Measurements from ENCODE around the gene OBP2B. TPM values are rescaled to one million over a fixed set of nuclear protein-coding genes. Genes with fewer than 3 reads are reported as not detected.
A peak's percentile ranks its signal among the peaks of the same experiment; 100 is the strongest.
"Not testable (repeated sequence)": the region's sequence is repeated elsewhere in the genome, so short reads cannot be mapped to it uniquely, and the experiment has no call there.

The OBP2B gene
- total RNA-seq, 1 donor from 2014 or later: 0.30 TPM

- no peak for DNase-seq
Observed at GRCh38 chr9:133201424-133202144, 7.5 kb downstream of the OBP2B start.

DNA sequence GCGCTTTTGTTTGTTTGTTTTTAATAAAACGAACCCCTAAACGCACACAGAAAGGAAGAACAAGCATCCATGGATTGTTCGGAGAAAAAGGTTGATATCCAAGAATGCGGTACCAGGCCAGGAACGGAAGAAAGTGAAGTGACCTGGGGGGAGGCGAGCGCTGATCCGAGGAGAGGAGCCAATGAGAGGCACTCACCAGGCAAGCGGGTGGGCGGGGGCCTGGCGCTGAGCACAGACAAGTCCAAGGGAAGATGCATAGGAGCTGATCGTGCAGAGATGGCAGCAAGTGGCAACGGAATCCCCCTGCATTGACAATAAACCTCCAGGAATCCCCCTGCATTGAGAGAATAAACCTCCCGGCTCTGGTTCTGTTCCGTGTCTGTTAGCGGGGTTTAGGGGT lies 8.4 kb downstream of the OBP2B start:
- no peak for DNase-seq

DNA sequence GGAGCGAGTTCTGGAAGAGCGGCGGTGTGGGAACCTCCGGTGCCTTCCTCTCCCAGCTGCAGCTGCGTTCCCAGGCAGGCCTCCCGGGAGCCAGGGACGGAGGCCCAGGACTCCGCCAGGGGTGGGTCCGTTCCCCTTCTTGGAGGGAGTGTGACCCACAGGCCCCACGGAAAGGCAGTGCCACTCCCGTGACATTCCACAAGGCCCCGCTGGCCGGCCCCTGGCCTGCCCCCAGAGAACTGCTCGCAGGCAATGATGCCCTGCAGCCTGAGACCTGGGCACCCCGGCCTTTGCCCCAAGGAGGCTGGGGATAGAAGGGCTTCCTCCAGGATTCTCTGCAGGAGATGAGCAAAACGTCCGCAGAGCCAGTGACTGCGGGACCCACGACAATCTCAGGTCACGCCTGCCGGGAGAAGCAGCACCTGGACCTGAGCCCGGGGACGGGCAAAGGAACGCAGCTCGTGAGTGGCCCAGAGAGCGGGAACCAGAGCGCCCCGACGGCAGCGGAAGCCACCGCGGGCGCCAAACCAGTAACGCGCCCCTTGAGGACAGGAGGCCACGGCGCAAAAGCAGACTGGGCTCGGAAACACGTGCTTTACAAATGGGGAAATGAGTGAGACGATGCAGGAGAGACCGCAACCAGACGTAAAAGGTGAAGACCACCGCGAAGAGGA lies 9.3 kb downstream of the OBP2B start:
- no peak for DNase-seq

DNA sequence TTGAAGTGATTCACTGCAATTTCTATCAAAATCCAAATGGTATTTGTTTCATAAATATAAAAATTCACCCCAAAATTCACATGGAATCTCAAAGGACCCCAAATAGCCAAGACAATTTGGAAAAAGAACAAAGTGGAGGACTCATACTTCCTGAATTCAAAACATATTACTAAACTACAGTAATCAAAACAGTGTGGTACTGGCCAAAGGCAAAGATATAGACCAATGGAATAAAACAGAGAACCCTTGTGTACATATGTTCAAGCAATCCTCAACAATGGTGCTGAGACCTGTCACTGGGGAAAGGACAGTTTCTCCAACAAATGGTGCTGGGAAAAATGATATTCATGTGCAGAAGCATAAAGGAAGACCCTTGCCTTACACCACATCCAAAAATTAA lies 14.0 kb downstream of the OBP2B start:
- DNase-seq: no peak

GRCh38 chr9:133194597-133194996 lies 14.5 kb downstream of the OBP2B start:
- no peak for DNase-seq

DNA sequence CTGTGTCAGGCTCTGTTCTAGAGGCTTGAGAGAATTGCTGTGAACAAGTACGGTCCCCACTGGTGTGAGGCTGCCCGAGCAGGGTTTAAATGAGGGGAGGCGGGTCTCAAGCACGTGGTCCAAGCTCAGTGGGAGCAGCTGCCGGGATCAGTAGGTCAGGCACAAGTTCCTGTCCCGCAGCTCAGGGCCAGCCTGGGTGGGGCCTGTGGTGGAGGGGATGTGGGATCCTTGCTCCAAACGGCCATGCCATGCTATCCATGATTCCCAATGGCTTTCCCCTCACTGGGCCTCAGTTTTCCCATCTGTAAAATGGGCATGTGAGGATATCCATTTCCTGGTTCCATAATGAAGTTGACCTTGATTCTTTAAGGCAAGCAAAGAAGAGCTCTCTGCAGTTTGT lies 17.1 kb downstream of the OBP2B start:
- DNase-seq: no peak

DNA sequence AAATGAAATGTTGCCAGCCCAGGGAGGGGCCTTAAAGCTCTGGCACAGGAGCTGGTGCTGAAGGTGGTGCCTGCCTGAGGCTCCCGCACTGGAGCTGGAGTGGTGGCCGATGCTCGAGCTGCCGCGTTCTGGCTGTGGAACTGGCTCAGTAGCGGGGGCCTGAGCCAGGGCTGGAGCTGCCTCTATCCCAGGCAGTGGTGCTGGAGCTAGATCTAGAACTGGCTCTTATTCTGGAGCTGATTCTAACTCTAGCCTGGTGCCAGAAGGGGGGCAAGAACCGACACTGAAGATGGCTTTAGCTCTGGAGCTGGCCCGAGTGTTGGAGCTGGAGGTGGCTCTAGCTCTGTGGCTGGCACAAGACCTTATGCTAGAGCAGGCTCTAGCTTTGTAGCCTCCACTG lies 19.2 kb downstream of the OBP2B start:
- DNase-seq: no peak

GRCh38 chr9:133188843-133189180 lies 20.2 kb downstream of the OBP2B start:
- no peak for DNase-seq

DNA sequence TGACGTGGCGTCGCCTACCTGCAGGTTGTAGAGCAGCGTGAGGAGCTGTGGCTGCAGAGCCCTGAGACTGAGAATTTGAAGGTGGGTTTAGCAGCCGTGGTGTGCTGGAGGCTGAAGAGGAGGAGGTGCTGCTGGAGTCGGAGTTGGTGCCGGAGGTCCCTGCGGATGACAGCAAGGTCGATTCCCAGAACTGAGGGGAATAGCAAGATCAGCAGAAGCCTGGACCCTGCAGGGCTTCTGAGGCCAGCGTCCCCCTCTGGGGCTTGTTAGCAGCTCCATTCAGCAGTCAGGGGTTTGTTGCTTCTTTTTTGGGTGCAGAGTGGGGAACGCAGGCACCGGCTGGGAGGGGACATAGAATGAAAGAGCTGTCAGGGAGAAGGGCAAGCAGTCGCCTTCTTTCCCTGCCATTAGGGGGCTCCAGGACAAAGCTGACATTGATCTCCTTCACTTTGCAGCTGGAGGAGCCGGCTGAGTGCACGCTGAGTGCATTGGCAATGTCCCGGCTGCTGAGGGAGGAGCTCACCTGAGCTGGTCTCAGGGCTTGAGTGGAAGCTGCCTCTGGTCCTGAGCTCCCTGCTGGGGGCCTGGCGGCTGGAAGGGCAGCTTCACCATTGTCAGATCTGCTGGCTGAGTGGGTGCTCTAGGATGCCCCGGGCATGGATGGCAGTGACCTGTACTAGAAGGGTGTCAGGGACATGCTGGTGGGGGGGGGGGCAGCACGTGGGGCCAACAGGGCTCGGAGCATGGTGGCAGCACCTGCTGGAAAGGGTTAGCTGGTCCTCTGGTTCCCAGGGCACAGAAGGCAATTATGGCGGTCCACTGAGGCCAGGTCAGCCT lies 20.8 kb downstream of the OBP2B start:
- DNase-seq: no peak

GRCh38 chr9:133187561-133188005 lies 21.5 kb downstream of the OBP2B start:
- DNase-seq: no peak

- no peak for DNase-seq
Observed at GRCh38 chr9:133186736-133187135, 22.3 kb downstream of the OBP2B start.

- DNase-seq: peak; percentile 71
Observed at GRCh38 chr9:133184971-133185370, 24.1 kb downstream of the OBP2B start.

DNA sequence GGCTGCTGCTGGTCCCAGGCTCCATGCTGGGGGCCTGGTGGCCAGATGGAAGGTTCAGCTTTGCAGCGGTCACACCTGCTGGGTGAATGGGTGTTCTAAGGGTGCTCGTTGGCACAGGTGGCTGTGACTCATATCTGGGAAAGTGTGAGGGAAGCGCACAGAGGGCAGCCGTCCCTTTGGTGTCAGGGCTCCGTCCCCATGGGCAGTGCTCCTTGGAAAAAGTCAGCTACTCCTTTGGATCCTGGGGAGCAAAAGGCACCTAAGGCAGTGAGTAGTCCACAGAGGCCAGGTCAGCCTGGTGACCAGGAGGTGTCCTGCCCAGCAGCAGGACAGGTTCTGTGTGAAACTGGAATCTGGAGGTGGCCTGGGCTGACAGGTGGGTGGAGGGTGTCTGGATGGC lies 26.9 kb downstream of the OBP2B start:
- no peak for DNase-seq

GRCh38 chr9:133181561-133181960 lies 27.5 kb downstream of the OBP2B start:
- DNase-seq: no peak

- no peak for DNase-seq
Observed at GRCh38 chr9:133180953-133181352, 28.1 kb downstream of the OBP2B start.

- DNase-seq: no peak
Observed at GRCh38 chr9:133173056-133173455, 36.0 kb downstream of the OBP2B start.

DNA sequence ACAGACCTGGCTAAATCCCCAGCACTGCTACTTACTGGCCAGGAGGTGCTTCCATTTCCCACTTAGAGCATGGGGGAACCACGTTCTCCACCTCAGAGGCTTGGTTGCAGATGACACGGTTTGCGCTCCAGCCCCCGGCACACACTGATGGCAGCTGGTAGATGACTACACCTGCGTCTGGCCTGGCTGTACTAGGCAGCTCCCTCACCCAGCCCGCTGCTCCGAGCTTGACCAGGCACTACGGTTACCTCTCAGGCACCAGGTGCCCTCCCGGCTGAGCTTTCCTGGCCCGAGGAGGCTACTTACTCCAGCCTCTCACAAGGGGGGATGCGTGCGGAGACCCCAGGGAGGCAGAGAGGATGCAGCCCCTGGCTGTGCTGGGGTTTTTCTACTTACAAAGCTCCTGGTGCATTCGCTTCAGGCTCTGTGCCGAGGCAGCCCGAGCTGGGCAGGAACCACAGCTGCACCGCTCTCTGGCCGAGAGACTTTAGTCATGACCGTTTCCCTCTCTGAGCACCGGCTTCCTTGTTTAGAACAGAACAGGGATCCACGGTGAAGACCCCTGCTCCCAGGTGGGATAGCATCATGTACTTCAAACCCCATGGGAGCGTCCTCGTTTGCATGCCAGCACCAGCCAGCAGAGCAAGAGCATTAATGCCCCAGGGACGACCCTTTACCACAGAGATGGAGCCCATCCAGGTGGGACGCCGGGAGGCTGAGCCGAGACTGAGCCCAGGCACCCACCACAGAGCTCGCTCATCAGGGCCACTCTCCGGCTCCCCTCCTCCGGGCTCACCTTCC lies 37.7 kb downstream of the OBP2B start:
- no peak for DNase-seq

DNA sequence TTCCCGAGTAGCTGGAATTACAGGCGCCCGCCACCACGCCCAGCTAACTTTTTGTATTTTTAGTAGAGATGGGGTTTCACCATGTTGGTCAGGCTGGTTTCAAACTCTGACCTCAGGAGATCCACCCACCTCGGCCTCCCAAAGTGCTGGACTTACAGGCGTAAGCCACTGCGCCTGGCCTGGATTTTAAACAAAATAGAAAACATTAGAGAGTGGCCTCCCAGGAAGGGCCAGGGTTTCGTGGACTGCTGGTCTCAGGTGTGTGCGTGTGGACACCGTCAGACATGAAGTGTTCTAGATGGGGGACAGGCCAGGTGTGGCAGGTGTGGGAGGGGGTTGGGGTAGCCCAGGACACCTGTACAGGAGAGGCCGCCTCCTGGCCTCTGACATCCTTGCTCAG lies 38.3 kb downstream of the OBP2B start:
- no peak for DNase-seq

DNA sequence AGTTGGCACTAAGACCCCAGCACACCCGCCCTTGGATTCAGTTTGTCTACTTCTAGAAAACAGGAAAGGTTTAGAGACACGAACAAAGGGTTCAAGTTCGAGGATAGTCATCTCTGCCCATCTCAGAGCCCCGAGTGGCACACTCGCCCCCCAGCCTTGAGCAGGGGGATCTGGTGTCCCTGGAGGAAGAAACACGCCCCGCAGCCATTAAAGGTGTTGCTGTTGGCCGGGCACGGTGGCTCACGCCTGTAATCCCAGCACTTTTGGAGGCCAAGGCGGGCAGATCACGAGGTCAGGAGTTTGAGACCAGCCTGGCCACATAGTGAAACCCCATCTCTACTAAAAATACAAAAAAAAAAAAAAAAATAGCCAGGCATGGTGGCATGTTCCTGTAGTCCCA lies 39.4 kb downstream of the OBP2B start:
- not testable (repeated sequence) for DNase-seq

DNA sequence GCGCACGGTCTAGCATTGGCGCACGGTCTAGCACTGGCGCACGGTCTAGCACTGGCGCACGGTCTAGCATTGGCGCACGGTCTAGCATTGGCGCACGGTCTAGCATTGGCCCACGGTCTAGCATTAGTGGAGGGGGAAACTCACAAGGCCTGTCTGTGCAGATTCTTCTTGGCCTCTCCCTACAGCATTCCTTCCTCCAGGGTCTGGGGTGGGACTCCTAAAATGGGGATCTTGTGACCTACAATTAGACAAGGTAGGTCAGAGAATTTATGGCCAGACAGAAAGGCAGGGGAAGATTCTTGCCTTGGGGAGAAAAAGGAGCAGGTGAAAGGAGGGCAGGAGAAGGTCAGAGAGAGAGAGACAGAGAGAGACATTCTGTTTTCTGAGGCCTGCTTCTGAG lies 39.9 kb downstream of the OBP2B start:
- no peak for DNase-seq

GRCh38 chr9:133168432-133168831 lies 40.6 kb downstream of the OBP2B start:
- DNase-seq: no peak

GRCh38 chr9:133167769-133168168 lies 41.3 kb downstream of the OBP2B start:
- DNase-seq: no peak

All from skin of body (tissue), 2 donors.